NT2/D1 (cell line): ENCODE data around the gene IRAK4.
"Not testable (repeated sequence)": the region's sequence is repeated elsewhere in the genome, so short reads cannot be mapped to it uniquely, and the experiment has no call there.

ENCODE experiments used
- DNase-seq: peaks from one replicate; pipeline ENCODE4 v3.0.0-alpha.2; 2011; ENCODE audit warnings: low read depth, low spot score
- H3K27me3 ChIP-seq: 2 replicates; pipeline ENCODE4 v1.6.0; 2011; ENCODE audit warnings: mild to moderate bottlenecking; ENCODE audit not compliant: insufficient read length, insufficient read depth
- H3K36me3 ChIP-seq: 2 replicates; pipeline ENCODE4 v1.6.1; 2011; ENCODE audit warnings: mild to moderate bottlenecking, low read length, mixed read lengths; ENCODE audit not compliant: insufficient read depth, insufficient read length
- H3K4me1 ChIP-seq: 2 replicates; pipeline ENCODE4 v1.5.1; 2011; ENCODE audit not compliant: insufficient read depth, insufficient read length
- H3K4me3 ChIP-seq: 2 replicates; pipeline ENCODE4 v1.5.1; 2011; ENCODE audit warnings: low read depth; ENCODE audit not compliant: insufficient read length
- H3K9ac ChIP-seq: 2 replicates; pipeline ENCODE4 v1.6.0; 2011; ENCODE audit warnings: low read depth; ENCODE audit not compliant: insufficient read length
- H3K9me3 ChIP-seq: 2 replicates; pipeline ENCODE4 v1.5.1; 2011; ENCODE audit warnings: mild to moderate bottlenecking, low read length; ENCODE audit not compliant: insufficient read depth
- SUZ12 ChIP-seq: IDR thresholded peaks from 2 replicates; pipeline ENCODE4 v1.6.1; 2011; ENCODE audit not compliant: insufficient read length, insufficient read depth; ENCODE audit errors: extremely low read depth
- YY1 ChIP-seq: IDR thresholded peaks from 2 replicates; pipeline ENCODE4 v1.6.1; 2011; ENCODE audit not compliant: insufficient read length, insufficient read depth
- ZNF274 ChIP-seq: IDR thresholded peaks from 2 replicates; pipeline ENCODE4 v1.6.1; 2011; ENCODE audit warnings: mild to moderate bottlenecking, low read depth, low read length

Gene IRAK4

GRCh38 chr12:43733687-43734086, 25.1 kb upstream of the IRAK4 start:
- no peak for DNase-seq
- H3K36me3 ChIP-seq, result peaks cover 55% of the 10 kb centered on the region

GRCh38 chr12:43736927-43737440, 21.8 kb upstream of the IRAK4 start:
- TF ChIP-seq ZNF274 (no peak), YY1 (no peak)
- H3K4me3 ChIP-seq, result no peak overlapping the region
- no peaks in the 10 kb centered on the region for H3K9me3 ChIP-seq
- H3K9ac ChIP-seq, result no peak overlapping the region
- no peaks in the 10 kb centered on the region for H3K27me3 ChIP-seq
- no peak for DNase-seq
- H3K36me3 ChIP-seq, result peaks cover 50% of the 10 kb centered on the region
- H3K4me1 ChIP-seq, result no peaks in the 10 kb centered on the region

More at GRCh38 chr12:43733687-43734086, 25.1 kb upstream of the IRAK4 start:
- Histone ChIP-seq H3K4me1 (no peaks in the 10 kb centered on the region), H3K9ac (no peak overlapping the region), H3K9me3 (no peaks in the 10 kb centered on the region), H3K27me3 (no peaks in the 10 kb centered on the region), H3K4me3 (no peak overlapping the region)
- TF ChIP-seq ZNF274 (no peak), SUZ12 (no peak), YY1 (no peak)

GRCh38 chr12:43737646-43738045, 21.1 kb upstream of the IRAK4 start:
- no peaks in the 10 kb centered on the region for H3K9me3 ChIP-seq
- DNase-seq, result no peak
- no peaks in the 10 kb centered on the region for H3K4me1 ChIP-seq
- no peaks in the 10 kb centered on the region for H3K27me3 ChIP-seq
- peaks cover 56% of the 10 kb centered on the region for H3K36me3 ChIP-seq
- TF ChIP-seq YY1 (no peak), ZNF274 (no peak), SUZ12 (no peak)
- H3K4me3 ChIP-seq, result no peak overlapping the region
- no peak overlapping the region for H3K9ac ChIP-seq

- H3K4me3 ChIP-seq, result no peak overlapping the region
- H3K27me3 ChIP-seq, result no peaks in the 10 kb centered on the region
- peaks cover 64% of the 10 kb centered on the region for H3K36me3 ChIP-seq
- H3K9ac ChIP-seq, result no peak overlapping the region
- no peak for DNase-seq
- peaks cover 10% of the 10 kb centered on the region; the same call in 1 of the 2 replicates for H3K9me3 ChIP-seq
- no peaks in the 10 kb centered on the region for H3K4me1 ChIP-seq
- TF ChIP-seq ZNF274, result no peak
- no peak for TF ChIP-seq YY1
- no peak for TF ChIP-seq SUZ12
Measured at GRCh38 chr12:43740511-43741100, 18.1 kb upstream of the IRAK4 start.

DNA sequence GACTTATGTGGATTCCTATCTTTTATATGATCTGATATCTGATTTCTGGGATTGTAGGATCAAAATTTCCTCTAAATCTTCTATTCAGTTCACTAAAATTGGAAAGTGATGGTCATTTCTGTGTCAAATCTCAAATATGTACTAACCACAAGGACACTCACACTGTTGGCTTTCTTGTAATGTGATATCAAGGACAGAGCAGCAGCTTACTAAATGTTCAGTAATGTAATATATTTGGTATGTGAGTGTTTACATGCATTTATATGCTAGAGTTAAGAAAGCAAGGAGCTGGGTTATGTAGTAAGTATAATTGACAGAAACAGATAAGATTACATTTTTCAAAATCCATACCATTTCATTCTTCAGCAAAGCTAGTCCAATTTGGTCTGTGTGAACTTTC, 16.6 kb upstream of the IRAK4 start:
- Histone ChIP-seq H3K4me3 (no peak overlapping the region), H3K9me3 (peaks cover 14% of the 10 kb centered on the region; the same call in 1 of the 2 replicates), H3K27me3 (no peaks in the 10 kb centered on the region), H3K9ac (no peak overlapping the region), H3K36me3 (peaks cover 64% of the 10 kb centered on the region), H3K4me1 (no peaks in the 10 kb centered on the region)
- TF ChIP-seq YY1 (no peak), ZNF274 (no peak), SUZ12 (no peak)
- DNase-seq, result no peak

DNA sequence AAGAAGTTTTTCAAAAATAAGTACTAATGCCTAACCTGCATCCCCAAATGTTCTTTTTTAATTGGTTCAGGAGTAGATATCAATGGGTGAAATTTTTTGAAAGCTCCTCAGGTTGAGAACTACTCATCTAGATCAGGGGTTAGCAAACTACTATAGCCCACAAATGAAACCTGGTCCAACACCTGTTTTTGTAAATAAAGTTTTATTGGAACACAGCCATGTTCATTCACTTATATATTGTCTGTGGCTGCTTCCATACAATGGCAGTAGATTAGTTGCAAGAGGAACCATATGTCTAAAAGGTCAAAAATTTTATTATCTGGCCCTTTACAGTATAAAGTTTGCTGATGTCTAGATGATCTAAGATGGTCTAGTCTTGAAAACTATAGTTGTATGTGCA, 13.9 kb upstream of the IRAK4 start:
- TF ChIP-seq ZNF274, result no peak
- H3K4me3 ChIP-seq, result no peak overlapping the region
- no peak for DNase-seq
- H3K27me3 ChIP-seq, result no peaks in the 10 kb centered on the region
- peaks cover 67% of the 10 kb centered on the region for H3K36me3 ChIP-seq
- no peak overlapping the region for H3K9ac ChIP-seq
- H3K9me3 ChIP-seq, result peaks cover 14% of the 10 kb centered on the region; the same call in 1 of the 2 replicates
- H3K4me1 ChIP-seq, result no peaks in the 10 kb centered on the region

- Histone ChIP-seq H3K9ac (no peak overlapping the region), H3K36me3 (peaks cover 53% of the 10 kb centered on the region), H3K9me3 (peaks cover 20% of the 10 kb centered on the region), H3K4me1 (no peaks in the 10 kb centered on the region), H3K27me3 (no peaks in the 10 kb centered on the region), H3K4me3 (no peak overlapping the region)
- DNase-seq, result no peak
- TF ChIP-seq SUZ12 (no peak), YY1 (no peak), ZNF274 (no peak)
Measured at GRCh38 chr12:43749016-43749415, 9.7 kb upstream of the IRAK4 start.

- DNase-seq, result no peak
- peaks cover 49% of the 10 kb centered on the region for H3K36me3 ChIP-seq
- H3K27me3 ChIP-seq, result no peaks in the 10 kb centered on the region
- H3K9me3 ChIP-seq, result peaks cover 8% of the 10 kb centered on the region
- TF ChIP-seq SUZ12 (no peak), ZNF274 (no peak), YY1 (no peak)
- H3K4me3 ChIP-seq, result no peak overlapping the region
- no peaks in the 10 kb centered on the region for H3K4me1 ChIP-seq
- H3K9ac ChIP-seq, result no peak overlapping the region
Measured at GRCh38 chr12:43750814-43751213, 7.9 kb upstream of the IRAK4 start.

- not testable (repeated sequence) for H3K9me3 ChIP-seq, H3K9ac ChIP-seq, H3K4me3 ChIP-seq, H3K27me3 ChIP-seq, DNase-seq, H3K4me1 ChIP-seq
- peaks cover 43% of the 10 kb centered on the region for H3K36me3 ChIP-seq
Measured at GRCh38 chr12:43751360-43751759, 7.4 kb upstream of the IRAK4 start.
